Measurements from ENCODE around the gene AHCYL1. TPM values are rescaled to one million over a fixed set of nuclear protein-coding genes. Genes with fewer than 3 reads are reported as not detected.
A peak's percentile ranks its signal among the peaks of the same experiment; 100 is the strongest.

Gene AHCYL1
- total RNA-seq, 2 donors from 2014 or later = 47.5 to 51.5 TPM

GRCh38 chr1:110035236-110035752, 50.7 kb downstream of the AHCYL1 start:
- peaks cover 3% of the 10 kb centered on the region for H3K4me1 ChIP-seq (replicated peaks)
- intact Hi-C loops (cut with DNase I) = no loop called here
- H3K9me3 ChIP-seq = no peaks in the 10 kb centered on the region
- H3K27ac ChIP-seq = peak overlapping the region; percentile 84 to 87
- 7% methylated on average over 16 of the region's 16 CpGs for WGBS
- no peaks in the 10 kb centered on the region for H3K27me3 ChIP-seq (replicated peaks; ENCODE audit: insufficient read depth)
- peaks cover 11 to 15% of the 10 kb centered on the region in 2 donors for H3K36me3 ChIP-seq
- TF ChIP-seq POLR2A (IDR thresholded peaks at IDR 0.05) = no peak
- TF ChIP-seq, protein P1, sequence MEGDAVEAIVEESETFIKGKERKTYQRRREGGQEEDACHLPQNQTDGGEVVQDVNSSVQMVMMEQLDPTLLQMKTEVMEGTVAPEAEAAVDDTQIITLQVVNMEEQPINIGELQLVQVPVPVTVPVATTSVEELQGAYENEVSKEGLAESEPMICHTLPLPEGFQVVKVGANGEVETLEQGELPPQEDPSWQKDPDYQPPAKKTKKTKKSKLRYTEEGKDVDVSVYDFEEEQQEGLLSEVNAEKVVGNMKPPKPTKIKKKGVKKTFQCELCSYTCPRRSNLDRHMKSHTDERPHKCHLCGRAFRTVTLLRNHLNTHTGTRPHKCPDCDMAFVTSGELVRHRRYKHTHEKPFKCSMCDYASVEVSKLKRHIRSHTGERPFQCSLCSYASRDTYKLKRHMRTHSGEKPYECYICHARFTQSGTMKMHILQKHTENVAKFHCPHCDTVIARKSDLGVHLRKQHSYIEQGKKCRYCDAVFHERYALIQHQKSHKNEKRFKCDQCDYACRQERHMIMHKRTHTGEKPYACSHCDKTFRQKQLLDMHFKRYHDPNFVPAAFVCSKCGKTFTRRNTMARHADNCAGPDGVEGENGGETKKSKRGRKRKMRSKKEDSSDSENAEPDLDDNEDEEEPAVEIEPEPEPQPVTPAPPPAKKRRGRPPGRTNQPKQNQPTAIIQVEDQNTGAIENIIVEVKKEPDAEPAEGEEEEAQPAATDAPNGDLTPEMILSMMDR (IDR thresholded peaks at IDR 0.05) = no peak
- TF ChIP-seq POLR2AphosphoS5 (IDR thresholded peaks at IDR 0.05) = no peak
- DNase-seq (ENCODE audit: low spot score) = no peak
- H3K4me3 ChIP-seq = peak overlapping the region; percentile 96 to 97

DNA sequence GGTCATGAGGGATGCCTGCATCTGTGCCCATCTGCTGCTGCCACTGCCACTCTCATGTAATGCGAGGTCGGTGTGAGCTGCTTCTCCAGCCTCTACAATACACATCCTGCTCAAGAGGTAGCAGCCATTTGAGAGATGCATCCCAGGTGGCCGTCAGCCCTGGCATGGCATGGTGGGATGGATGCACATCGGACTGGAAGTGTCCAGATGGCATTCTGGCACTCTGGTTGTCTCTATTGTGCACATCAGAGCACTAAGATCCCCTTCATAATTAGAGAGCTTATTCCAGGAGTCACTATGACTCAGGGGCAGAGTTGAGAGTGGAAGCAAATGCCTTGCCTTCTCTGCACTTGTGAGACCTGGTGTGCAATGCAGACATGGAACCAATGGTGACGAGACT, 53.7 kb downstream of the AHCYL1 start:
- TF ChIP-seq POLR2AphosphoS5 (IDR thresholded peaks at IDR 0.05) (no peak), POLR2A (IDR thresholded peaks at IDR 0.05) (no peak)
- TF ChIP-seq, protein P1 (IDR thresholded peaks at IDR 0.05) = no peak
- Histone ChIP-seq H3K36me3 (peaks cover 14 to 15% of the 10 kb centered on the region in 2 donors), H3K4me1 (replicated peaks) (peaks cover 3% of the 10 kb centered on the region), H3K27me3 (replicated peaks; ENCODE audit: insufficient read depth) (no peaks in the 10 kb centered on the region), H3K9me3 (no peaks in the 10 kb centered on the region), H3K27ac (no peak overlapping the region), H3K4me3 (no peak overlapping the region)
- intact Hi-C loops (cut with DNase I) = no loop called here
- no peak for DNase-seq (ENCODE audit: low spot score)
- WGBS = 89% methylated on average over 5 of the region's 5 CpGs

DNA sequence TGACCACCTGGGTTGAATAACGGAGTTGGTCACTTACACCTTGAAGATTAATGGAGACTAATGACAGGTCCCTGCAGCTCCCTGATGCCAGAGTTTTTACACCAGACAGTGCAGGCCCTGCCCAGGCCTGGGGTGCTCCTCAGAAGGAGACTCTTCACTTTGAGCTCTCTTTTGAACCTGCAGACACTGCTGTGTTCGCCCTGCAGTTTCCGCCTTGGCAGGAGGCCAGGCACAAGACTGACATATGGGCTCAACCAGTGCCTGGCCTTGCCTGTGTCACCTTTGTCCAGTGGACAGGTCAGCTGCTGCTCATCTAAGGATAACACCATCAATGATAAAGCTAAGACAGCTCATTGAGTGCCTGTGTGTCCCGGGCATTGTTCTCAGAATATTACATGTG, 55.1 kb downstream of the AHCYL1 start:
- no peaks in the 10 kb centered on the region for H3K27me3 ChIP-seq (replicated peaks; ENCODE audit: insufficient read depth)
- WGBS = 75% methylated on average over 4 of the region's 4 CpGs
- H3K4me1 ChIP-seq (replicated peaks) = peaks cover 3% of the 10 kb centered on the region
- H3K4me3 ChIP-seq = no peak overlapping the region
- TF ChIP-seq, protein P1 (IDR thresholded peaks at IDR 0.05) = no peak
- no peak for TF ChIP-seq POLR2AphosphoS5 (IDR thresholded peaks at IDR 0.05)
- TF ChIP-seq POLR2A (IDR thresholded peaks at IDR 0.05) = no peak
- no peaks in the 10 kb centered on the region for H3K9me3 ChIP-seq
- intact Hi-C loops (cut with DNase I) = no loop called here
- H3K36me3 ChIP-seq = peaks cover 14 to 21% of the 10 kb centered on the region in 2 donors
- no peak overlapping the region for H3K27ac ChIP-seq
- DNase-seq (ENCODE audit: low spot score) = no peak

GRCh38 chr1:110040548-110040947, 56.0 kb downstream of the AHCYL1 start:
- peaks cover 3% of the 10 kb centered on the region for H3K4me1 ChIP-seq (replicated peaks)

GRCh38 chr1:110043016-110043415, 58.5 kb downstream of the AHCYL1 start:
- no peak overlapping the region for H3K4me3 ChIP-seq
- no peaks in the 10 kb centered on the region for H3K9me3 ChIP-seq

More at GRCh38 chr1:110040548-110040947, 56.0 kb downstream of the AHCYL1 start:
- H3K27me3 ChIP-seq (replicated peaks; ENCODE audit: insufficient read depth) = no peaks in the 10 kb centered on the region
- 91% methylated on average over 4 of the region's 4 CpGs for WGBS
- H3K36me3 ChIP-seq = peaks cover 18 to 21% of the 10 kb centered on the region in 2 donors
- intact Hi-C loops (cut with DNase I) = no loop called here
- no peak overlapping the region for H3K27ac ChIP-seq
- TF ChIP-seq POLR2AphosphoS5 (IDR thresholded peaks at IDR 0.05) (no peak), POLR2A (IDR thresholded peaks at IDR 0.05) (no peak)
- TF ChIP-seq, protein P1 (IDR thresholded peaks at IDR 0.05) = no peak
- no peak for DNase-seq (ENCODE audit: low spot score)
- H3K4me3 ChIP-seq = no peak overlapping the region
- no peaks in the 10 kb centered on the region for H3K9me3 ChIP-seq

More at GRCh38 chr1:110043016-110043415, 58.5 kb downstream of the AHCYL1 start:
- TF ChIP-seq, protein P1 (IDR thresholded peaks at IDR 0.05) = no peak
- no peak for TF ChIP-seq POLR2AphosphoS5 (IDR thresholded peaks at IDR 0.05)
- no peak for TF ChIP-seq POLR2A (IDR thresholded peaks at IDR 0.05)
- H3K27me3 ChIP-seq (replicated peaks; ENCODE audit: insufficient read depth) = no peaks in the 10 kb centered on the region
- DNase-seq (ENCODE audit: low spot score) = no peak
- H3K27ac ChIP-seq = no peak overlapping the region
- intact Hi-C loops (cut with DNase I) = no loop called here
- WGBS = 98% methylated on average over 10 of the region's 10 CpGs
- peaks cover 18 to 21% of the 10 kb centered on the region in 2 donors for H3K36me3 ChIP-seq
- H3K4me1 ChIP-seq (replicated peaks) = no peaks in the 10 kb centered on the region
